ENCODE results near the gene AP1S3.
"Not testable (repeated sequence)": the region's sequence is repeated elsewhere in the genome, so short reads cannot be mapped to it uniquely, and the experiment has no call there.

AP1S3 gene

DNA sequence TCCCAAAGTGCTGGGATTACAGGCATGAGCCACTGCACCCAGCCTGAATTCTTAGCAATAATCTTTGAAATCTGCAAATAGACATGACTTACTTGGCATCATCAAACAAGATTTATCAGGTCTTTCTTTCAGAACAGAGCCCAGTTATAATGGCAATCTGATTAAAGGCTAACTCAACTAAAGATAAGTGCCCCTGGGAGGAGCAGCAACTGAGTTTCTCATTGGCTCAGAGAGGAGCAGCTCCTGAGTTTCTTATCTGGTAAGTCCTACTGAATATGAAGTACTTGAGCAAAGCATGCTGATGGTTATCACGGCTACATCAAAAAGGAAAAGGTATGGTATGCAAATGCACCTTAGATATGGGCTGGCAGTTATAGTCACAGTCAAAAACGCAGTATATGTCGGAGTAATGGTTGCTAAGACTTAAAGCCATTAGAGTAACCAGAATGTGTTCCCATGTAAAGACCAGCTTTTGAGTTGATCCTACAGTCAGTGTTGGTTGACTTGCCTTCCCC, 15.0 kb upstream of the AP1S3 start:
- DNase-seq, result no peak

DNA sequence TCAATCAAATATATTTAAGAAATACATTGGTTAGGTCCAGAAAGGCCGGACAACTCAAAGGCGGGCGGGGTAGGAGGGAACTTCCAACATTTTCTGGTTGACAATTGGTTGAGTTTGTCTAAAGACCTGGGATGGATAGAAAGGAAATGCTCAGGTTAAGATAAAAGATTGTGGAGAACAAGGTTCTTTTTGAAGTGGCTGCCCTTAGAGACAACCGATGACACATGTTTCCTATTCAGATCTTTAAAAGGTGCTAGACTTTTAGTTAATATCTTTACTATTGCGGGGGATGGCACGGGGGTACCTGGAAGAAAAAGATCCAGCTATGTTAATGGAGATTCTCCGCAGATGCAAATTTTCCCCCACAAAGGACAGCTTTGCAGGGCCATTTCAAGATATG, 10.0 kb upstream of the AP1S3 start:
- no peak for DNase-seq

DNA sequence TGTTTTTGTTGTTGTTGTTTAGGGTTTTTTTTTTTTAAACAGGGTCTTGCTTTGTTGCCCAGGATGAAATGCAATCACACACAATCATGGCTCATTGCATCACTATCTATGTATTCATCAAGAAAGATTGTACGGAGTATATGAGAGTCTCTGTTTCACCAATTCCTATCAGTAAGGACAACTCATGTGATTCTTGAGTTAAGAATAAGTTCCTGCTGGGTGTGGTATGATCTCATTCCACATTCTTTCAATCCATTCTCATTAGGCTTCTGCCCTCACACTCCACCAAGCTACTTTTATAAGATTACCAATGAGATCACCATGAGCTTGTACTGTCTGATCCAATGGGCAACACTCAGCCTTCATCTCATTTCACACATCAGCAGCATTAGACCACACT, 9.1 kb upstream of the AP1S3 start:
- no peak for DNase-seq

DNA sequence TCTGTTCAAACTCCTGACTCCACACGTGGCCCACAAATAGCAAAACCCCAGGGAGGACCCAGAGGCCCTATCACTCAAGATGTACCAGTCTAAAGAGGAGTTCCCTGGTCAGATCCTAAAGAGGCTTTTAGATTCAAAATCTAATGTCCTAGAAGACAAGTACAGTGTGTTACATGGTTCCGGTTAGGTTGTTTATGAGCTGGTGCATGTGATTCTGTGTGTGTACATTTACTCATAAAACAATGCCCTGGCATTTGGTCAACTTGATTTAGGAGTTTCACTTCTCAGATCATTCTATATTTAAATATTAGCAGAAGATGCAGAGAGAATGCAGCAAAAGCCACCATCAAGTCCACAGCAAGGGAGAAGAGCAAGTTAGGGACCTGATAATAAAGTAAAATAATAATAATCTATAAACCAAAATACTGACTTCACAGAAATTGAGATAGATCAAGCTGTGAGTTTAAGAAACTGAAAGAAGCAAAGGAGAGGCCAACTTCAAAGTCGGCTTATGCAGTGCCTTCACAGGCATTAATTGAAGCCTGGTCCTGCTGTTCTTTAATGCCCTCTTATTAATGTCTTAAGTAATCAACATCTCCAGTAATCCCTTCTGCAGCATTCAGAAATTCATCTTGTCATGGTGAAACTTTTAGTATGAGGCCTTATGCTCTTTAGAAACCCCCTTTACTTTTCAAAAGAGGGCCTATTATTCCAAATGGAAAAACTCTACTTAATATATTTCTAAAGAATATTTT, 4.2 kb upstream of the AP1S3 start:
- no peak for DNase-seq

DNA sequence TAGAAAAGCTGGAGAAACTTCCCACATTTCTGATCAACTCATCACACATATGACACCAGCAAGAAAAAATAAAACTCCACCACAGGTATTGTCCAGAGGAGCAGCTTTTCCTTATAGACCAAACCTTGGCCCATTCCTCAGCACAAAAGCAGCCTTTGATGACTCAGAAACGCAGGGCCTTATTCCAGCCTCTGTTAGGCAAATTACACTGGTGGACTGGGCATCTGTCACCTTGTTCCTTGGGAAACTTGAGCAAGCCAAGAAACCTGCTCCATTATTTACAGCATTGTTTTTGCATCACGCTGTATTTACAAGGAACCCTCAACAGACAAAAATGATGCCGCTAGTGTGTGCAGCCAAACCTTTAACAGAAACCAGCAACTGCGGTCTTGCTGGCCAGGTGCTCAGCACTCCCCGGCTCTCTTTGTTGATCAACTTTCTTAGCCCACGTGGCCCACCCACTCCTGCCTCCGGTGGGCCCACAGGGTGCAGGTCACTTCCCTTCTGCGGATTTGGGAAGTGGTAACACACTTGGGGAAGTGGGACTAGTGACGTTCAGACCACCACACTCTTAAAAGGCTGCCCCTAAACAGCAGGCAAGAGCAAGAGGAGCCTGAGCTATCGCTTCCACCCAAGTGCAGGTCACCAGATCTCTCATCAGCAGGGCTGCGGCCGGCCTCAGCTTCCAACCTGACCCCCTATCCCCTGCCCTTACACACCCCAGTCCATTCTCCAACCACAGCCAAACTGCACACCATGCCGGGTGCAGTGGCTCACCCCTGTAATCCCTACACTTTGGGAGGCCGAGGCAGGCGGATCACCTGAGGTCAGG, 1.5 kb downstream of the AP1S3 start:
- peak in 1 of 2 donors; percentile 2 for DNase-seq

DNA sequence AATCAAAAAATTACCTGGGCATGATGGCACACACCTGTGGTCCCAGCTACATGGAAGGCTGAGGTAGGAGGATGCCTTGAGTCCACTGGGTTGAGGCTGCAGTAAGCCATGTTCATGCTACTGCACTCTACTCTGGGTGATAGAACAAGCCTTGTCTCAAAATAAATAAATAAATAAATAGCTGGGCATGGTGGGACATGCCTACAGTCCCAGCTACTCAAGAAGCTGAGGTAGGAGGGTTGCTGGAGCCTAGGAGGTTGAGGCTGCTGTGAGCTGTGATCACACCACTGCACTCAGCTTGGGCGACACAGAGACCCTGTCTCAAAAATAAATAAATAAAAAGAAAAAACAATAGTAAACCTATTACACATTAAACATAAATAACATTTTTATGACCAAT, 3.0 kb downstream of the AP1S3 start:
- no peak for DNase-seq

DNA sequence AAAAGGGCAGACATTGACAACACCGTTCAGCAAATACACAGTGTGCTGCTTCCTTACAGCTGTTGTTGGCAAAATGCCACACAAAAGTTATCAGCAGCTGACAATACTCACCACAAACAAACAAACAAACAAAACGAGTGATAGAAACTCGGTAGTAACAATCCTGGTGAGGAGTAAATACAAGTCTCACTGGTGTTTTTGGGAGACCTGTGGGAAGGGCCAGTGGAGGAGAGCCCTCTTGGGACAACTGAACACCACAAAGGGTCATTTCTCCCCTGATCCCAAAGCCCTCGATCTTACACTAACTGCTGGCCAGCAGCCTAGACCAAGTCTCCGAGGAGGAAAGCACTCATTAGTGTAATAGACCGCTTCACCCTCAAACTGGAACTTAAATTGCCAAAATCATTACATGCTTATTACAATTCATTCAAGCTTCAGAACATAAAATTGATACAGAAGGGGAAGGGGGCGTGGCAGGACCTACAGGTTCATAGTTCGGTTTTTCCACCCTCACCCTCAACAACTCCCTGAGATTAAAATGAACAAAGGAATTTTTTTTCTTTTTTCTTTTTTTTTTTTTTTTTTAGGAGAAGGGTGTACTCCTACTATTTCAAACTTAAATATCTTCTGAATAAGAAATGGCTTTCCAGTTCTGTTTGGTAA, 5.0 kb downstream of the AP1S3 start:
- no peak for DNase-seq

DNA sequence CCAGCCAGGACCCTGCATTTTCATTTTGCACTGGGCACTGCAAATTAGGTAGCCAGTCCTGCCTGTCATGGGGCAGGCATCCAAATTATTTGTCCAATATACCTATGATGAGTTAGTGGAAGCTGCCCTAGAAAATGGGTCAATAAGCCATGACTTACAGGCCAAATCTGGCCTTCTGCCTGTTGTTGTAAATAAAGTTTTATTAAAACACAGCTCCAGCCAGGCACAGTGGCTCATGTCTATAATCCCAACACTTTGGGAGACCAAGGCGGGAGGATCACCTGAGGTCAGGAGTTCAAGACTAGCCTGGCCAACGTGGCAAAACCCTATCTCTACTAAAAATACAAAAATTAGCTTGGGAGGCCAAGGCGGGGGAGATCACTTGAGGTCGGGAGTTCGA, 8.3 kb downstream of the AP1S3 start:
- no peak for DNase-seq

DNA sequence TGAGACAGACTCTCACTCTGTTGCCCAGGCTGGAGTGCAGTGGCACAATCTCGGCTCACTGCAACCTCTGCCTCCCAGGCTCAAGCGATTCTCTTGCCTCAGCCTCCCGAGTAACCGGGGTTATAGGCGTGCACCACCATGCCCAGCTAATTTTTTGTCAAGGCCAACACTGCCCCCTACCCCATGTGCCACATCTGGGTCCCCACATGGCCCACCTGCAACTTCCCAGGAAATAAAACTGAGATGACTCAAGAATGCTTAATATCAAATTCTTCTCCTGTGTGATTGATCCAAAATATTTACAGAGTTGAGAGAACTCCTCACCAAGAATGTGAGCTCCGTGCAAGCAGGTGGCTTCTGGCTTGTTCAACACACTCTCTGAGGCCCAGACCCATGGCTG, 9.1 kb downstream of the AP1S3 start:
- DNase-seq, result no peak

DNA sequence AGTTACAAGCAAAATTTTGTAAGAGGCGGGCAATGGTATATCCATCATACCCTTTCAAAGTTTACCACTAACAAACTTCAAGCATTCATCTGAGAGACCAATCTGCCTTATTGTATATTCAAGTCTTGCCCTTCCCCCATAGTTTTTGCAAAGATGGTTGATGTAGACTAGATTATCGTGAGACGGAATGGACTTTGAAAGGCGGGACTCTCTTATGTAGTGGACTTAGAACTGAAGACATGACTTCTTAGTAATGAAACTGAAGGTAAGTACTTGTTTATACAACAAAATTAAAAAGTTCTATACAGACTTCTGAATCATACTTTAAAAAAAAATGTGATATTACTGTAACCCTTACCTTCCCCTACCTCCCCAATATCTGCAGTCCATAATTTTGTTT, 10.4 kb downstream of the AP1S3 start:
- DNase-seq, result no peak

DNA sequence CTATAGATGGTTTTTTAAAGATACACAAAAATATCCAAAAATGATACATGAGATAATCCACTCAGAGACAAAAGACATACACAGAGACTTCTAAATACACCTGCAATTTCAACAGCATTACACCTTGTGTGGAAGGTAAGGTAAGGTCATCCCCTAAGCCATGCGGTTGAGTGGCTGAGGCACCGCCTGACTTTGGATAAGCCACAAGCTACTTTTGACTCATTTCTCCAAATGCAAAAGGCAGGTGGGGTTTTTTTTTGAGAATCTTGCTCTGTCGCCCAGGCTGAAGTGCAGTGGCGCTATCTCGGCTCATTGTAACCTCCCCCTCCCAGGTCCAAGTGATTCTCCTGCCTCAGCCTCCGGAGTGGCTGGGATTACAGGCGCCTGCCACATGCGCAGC, 13.1 kb downstream of the AP1S3 start:
- DNase-seq, result no peak

DNA sequence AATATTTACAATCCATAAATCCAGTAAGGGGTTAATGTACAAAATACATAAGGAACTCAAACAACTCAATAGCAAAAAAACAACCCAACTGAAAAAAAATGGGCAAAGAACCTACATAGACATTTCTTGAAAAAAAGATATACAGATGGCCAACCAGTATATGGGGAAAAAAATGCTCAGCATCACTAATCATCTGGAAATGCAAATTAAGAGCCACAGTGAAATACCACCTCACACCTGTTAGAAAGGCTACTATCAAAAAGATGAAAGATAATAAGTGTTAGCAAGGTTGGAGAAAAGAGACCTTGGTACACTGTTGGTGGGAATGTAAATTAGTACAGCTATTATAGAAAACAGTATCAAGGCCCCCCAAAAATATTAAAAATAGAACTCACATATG, 14.6 kb downstream of the AP1S3 start:
- DNase-seq, result no peak

DNA sequence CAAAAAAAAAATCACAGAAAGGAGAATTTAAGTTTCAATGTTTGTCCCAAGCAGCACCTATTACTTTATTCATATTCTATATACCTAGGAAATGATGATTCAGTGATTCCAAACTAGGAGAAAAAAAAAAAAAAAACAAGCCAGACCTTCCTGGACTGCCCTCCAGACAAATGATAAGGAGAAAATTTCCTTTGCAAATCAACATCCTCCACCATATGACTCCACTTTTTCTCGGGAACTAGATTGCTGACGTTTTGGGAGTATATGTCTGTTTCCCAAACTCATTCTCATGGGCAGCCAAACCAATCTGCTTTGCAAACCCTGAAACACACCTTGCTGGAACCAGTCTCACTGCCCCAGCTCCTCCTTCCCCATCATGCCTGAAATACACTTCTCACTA, 16.8 kb downstream of the AP1S3 start:
- no peak for DNase-seq

DNA sequence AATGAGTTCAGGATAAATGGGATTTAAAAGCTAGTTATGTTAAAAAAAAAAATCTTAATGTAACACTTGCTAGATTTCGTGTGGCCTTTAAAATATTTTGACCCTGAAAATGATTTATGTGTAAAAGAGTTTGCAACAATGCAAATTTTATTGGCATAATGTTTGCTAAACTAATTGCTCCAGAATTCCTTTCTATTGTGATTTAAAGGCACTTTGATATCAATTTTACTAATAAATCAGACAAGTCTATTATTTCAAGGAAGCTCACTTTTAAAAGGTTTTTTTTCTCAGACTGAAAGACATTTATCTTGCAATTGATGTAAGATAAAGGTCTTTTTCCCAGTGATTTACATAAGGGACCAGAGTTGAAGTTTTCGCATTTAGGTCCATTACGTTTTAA, 17.5 kb downstream of the AP1S3 start:
- DNase-seq, result no peak

DNA sequence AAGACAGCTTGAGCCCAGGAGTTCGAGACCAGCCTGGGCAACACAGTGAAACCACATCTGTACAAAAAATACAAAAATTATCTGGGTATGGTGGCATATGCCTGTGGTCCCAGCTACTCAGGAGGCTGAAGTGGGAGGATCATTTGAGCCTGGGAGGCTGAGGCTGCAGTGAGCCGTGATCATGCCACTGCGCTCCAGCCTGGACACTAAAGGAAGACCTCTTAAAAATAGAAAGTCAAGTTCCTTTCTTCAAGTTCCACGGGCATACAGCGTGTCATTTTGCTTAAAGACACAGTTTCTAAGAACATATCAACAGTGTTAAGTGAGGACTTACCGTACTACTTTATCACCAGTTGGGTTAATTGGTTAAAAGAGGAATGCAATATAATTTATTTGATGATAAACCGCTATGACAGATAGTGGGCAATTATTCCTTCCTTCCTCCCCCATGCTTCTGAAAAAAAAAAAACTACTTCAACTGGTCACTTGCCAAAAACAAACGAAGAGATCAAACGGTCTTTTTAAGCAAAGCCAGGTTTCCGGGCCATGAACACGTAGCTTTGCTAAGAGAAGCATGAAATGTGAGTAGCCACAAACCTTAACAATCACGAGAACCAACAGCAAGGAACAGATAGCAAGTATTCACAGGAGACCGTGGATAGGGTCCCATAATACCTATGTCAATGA, 21.4 kb downstream of the AP1S3 start:
- DNase-seq, result no peak

DNA sequence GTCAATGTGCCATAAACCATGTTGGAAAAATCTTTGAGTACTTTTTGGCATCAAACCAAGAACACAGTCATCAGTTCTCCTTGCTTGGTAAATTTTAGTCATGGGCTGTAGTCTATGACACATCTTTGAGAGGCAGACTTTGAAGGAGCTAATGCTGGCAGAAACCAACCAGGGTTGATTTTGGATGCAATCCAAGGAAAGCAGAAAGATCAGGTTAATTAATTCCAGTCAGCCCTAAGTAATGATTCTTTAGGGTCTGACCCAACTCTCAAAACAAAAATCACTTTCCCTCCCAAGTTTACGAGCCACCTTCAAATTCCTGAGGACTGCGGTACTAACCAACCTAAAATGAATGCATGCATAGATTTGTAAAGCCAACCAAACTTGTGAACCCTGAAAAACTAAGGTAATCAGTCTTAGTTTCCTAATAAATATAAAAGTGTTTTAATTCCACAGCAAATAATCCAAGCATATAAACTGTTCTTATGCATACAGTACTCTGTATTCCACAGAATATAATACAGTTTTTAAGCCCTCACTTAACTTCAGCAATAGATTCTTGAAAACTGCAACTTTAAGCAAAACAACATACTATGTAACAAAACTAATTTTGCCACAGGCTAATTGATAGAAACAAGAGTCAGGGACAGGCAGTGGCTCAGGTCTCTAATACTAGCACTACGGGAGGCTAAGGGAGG, 22.0 kb downstream of the AP1S3 start:
- no peak for DNase-seq

DNA sequence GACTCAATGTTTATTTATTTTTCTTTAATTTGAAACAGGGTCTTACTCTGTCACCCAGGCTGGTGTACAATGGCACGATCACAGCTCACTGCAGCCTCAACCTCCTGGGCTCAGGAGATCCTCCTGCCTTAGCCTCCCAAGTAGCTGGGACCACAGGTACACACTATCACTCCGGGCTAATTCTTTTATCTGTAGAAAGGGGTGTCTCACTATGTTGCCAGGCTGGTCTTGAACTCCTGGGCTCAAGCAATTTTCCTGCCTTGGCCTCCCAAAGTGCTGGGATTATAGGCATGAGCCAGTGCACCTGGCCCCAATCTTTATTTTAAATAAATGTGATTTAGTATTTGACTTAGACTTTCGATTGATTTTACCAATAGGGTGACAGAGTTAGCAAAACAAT, 22.6 kb downstream of the AP1S3 start:
- DNase-seq, result not testable (repeated sequence)

DNA sequence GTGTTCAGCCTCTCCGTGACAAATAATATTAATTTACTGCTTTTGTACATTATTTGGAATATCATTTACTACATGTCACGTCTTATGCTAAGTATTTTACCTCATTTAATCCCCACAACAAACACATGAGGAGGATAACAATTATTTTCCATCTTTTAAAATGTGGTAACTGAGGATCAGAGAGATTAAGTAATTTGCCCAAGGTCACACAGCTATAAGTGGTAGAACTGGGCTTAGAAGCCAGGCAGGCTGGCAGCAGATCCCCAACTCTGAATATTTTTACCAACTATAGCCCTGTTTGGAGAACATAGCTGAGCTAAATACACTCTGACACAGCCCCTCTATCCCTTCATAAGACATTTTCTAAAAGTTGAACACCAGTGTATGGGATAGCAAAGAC, 24.1 kb downstream of the AP1S3 start:
- no peak for DNase-seq

DNA sequence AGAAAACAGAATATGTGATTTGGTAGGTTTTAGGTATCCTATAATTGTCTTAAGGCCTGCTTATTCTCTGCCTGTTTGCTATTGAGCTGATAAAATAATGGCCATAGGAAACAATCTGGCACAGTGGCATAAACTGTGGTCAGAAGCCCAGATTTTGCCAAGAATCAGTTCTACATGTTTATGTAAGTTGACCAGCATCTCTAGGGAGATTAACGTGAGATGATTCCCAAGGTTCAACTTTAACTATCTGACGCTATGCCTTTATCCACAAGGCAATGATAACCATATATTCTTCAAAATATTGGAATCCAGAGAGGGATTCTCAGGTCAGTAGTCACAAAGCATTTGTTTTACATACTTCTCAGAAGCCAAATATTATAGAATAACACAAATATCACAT, 25.6 kb downstream of the AP1S3 start:
- no peak for DNase-seq

DNA sequence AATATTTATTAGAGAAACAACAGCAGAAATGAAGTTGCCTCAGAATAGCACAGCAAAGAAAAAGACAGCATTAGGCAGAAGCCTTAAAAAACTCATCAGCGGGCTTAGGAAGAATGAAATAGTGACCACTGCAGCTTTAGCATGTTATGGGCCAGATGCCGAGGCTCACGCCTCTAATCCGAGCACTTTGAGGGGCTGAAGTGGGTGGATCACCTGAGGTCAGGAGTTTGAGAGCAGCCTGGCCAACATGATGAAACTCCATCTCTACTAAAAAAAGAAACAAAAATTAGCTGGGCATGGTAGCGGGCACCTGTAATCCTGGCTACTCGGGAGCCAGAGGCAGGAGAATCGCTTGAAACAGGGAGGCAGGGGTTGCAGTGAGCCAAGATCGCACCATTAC, 32.4 kb downstream of the AP1S3 start:
- DNase-seq, result no peak

DNA sequence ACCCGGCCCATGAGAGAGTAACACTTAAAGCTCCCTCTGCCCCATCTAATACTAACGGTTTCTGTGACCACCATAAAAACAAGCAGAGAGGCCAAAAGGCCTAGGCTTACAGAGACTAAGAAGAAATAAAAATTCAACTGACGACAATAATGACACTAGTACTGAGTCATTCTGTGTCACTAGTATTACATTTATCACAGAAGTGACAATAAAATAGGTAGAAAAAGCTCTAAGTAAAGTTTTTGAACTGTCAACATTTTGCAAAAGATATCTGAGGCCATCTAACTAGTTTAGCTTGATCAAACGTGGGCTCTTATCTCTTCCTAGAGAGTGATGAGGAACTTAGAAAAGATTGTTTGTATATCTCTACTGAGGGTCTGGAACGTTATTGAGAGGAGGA, 35.6 kb downstream of the AP1S3 start:
- DNase-seq, result no peak

DNA sequence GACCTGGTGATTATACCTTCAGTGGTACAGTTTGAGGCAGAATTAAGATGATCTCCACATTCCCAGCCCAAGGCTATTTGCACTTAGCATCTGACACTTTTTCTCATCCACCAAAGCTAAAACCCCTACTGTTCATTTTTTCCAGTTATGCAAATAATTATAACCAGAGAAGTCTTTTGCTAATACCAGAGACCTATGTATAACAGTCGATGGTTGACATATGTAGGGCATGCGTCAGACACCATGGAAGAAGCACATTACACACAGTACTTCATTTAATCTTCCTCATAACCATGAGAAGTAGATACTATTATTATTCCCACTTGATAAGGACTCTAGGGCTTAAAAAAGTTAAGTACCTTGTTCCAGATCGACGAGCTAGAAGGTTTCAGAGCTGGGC, 36.5 kb downstream of the AP1S3 start:
- DNase-seq, result no peak

Data from bone marrow (tissue), 2 donors.